ENCODE data around the gene FOXL3.
"Not testable (repeated sequence)": the region's sequence is repeated elsewhere in the genome, so short reads cannot be mapped to it uniquely, and the experiment has no call there.

The FOXL3 gene
- total RNA-seq: 0 reads per million in 3 donors

DNA sequence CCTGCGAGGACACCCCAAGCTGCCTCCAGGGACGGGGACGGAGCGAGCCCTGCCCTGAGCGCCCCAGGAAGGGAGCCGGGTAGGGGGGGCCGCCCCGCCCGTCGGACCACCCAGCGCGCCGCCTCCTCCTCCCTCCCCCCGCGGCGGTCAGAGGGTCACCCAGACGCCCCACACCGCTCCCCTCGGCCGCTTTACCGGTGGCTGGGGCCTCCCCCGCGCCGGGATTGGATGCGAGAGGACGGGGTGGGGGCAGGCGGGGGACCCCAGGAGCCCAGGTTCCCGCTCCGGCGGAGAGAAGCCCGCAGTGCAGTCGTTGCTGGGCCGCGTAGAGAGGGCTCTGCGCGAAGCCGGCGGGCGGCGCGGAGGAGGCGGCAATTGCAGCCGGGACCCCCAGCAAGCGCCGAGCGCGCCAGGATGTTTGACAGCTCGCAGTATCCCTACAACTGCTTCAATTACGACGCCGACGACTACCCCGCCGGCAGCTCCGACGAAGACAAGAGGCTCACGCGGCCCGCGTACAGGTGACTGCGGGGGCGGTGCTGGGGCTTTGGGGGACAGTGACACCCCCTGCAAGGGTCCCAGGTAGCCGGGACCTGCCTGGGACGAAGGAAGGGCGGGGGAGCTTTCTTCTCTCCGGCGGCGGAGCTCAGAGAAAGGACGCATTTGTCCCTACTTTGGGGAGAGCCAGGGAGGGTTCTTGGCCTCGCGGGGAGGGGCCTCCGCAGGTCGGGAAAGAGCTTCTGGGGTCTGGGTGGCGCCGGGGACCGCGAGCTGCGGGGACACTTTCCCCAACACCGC, at the start of gene FOXL3:
FOXL3 (plus strand) TSS at position 415 of the 798 bp plus-strand sequence; CDS start at position 415, 0 bp downstream.
- Histone ChIP-seq H3K4me3 (ENCODE audit: insufficient read depth, low read depth, low read length, poor library complexity, severe bottlenecking) (no peak within 1 kb of the TSS), H3K27me3 (replicated peaks; ENCODE audit: control insufficient read depth, insufficient read depth, low read length, poor library complexity, severe bottlenecking) (peaks cover 15% of the 10 kb centered on the region), H3K4me1 (ENCODE audit: control insufficient read depth, insufficient read depth, low read length, poor library complexity, severe bottlenecking) (no peaks in the 10 kb centered on the region), H3K36me3 (ENCODE audit: control insufficient read depth, insufficient read depth, low read length) (no peaks in the 10 kb centered on the region), H3K27ac (ENCODE audit: insufficient read depth, low read length, poor library complexity, severe bottlenecking) (no peak within 1 kb of the TSS), H3K9me3 (ENCODE audit: control insufficient read depth, low read length) (no peaks in the 10 kb centered on the region)
- no peak for DNase-seq

DNA sequence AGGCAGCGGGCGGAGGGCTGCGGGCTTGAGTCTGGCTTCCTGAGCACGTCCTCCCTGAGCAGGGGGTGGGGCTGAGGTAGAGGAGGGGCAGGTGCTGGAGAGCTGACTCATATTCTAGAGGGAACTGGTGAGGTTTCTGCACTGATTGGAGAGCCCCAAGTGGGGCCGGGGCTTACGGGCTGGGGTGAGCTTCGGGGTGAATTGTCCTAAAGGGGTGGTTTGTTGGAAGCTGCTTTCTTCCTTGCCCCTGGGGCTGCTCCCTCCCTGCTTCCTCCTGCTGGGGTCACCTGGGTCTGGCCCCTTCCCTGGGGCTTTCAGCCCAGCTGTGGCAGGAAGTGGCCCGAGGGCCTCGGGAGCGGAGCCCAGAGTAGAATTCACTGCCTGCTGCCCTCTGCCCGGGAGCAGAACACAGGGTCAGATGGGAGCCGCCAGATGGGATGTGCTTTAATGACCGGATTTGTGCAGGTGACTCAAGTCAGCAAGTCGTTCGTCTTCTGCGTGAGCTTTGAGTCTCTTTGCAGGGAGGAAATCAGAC, 49.0 kb upstream of the FOXL3 start:
- no peak overlapping the region for H3K4me3 ChIP-seq (ENCODE audit: insufficient read depth, low read depth, low read length, poor library complexity, severe bottlenecking)
- H3K4me1 ChIP-seq (ENCODE audit: control insufficient read depth, insufficient read depth, low read length, poor library complexity, severe bottlenecking): no peaks in the 10 kb centered on the region
- H3K36me3 ChIP-seq (ENCODE audit: control insufficient read depth, insufficient read depth, low read length): no peaks in the 10 kb centered on the region
- no peak overlapping the region for H3K27ac ChIP-seq (ENCODE audit: insufficient read depth, low read length, poor library complexity, severe bottlenecking)
- H3K27me3 ChIP-seq (replicated peaks; ENCODE audit: control insufficient read depth, insufficient read depth, low read length, poor library complexity, severe bottlenecking): no peaks in the 10 kb centered on the region
- H3K9me3 ChIP-seq (ENCODE audit: control insufficient read depth, low read length): no peaks in the 10 kb centered on the region
- DNase-seq: no peak

DNA sequence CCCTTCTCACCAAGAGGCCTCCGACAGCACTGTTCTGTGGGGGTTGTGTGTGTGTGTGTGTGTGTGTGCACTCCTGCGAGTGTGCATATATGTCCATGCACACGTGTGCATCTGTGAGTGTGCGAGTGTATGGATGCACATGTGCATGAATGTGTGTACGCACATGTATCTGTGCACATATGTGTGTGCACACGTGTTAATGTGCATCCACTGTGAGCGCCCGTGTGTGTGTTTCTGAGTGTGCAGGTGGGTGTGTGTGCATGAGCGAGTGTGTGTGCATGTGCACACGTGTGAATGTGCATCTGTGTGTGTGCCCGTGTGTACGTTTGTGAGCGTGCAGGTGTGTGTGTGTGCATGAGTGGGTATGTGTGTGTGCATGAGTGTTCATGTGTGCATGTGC, 48.5 kb upstream of the FOXL3 start:
- Histone ChIP-seq H3K9me3 (ENCODE audit: control insufficient read depth, low read length) (no peaks in the 10 kb centered on the region), H3K36me3 (ENCODE audit: control insufficient read depth, insufficient read depth, low read length) (no peaks in the 10 kb centered on the region), H3K4me3 (ENCODE audit: insufficient read depth, low read depth, low read length, poor library complexity, severe bottlenecking) (no peak overlapping the region), H3K4me1 (ENCODE audit: control insufficient read depth, insufficient read depth, low read length, poor library complexity, severe bottlenecking) (no peaks in the 10 kb centered on the region), H3K27ac (ENCODE audit: insufficient read depth, low read length, poor library complexity, severe bottlenecking) (no peak overlapping the region), H3K27me3 (replicated peaks; ENCODE audit: control insufficient read depth, insufficient read depth, low read length, poor library complexity, severe bottlenecking) (no peaks in the 10 kb centered on the region)
- DNase-seq: no peak

DNA sequence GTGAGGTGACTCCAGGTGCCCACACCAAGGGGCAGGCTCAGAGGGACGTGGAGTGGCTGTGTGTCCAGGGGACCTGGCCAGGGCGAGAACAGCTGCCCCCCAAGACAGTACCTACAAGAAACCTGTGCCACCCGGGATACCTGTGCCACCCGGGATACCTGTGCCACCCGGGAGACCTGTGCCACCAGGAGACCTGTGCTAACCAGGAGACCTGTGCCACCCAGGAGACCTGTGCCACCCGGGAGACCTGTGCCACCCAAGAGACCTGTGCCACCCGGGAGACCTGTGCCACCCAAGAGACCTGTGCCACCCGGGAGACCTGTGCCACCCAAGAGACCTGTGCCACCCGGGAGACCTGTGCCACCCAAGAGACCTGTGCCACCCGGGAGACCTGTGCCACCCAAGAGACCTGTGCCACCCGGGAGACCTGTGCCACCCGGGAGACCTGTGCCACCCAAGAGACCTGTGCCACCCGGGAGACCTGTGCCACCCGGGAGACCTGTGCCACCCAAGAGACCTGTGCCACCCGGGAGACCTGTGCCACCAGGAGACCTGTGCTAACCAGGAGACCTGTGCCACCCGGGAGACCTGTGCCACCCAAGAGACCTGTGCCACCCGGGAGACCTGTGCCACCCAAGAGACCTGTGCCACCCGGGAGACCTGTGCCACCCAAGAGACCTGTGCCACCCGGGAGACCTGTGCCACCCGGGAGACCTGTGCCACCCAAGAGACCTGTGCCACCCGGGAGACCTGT, 47.0 kb upstream of the FOXL3 start:
- H3K4me1 ChIP-seq (ENCODE audit: control insufficient read depth, insufficient read depth, low read length, poor library complexity, severe bottlenecking); H3K36me3 ChIP-seq (ENCODE audit: control insufficient read depth, insufficient read depth, low read length); H3K27ac ChIP-seq (ENCODE audit: insufficient read depth, low read length, poor library complexity, severe bottlenecking); H3K4me3 ChIP-seq (ENCODE audit: insufficient read depth, low read depth, low read length, poor library complexity, severe bottlenecking); H3K9me3 ChIP-seq (ENCODE audit: control insufficient read depth, low read length); DNase-seq; H3K27me3 ChIP-seq (replicated peaks; ENCODE audit: control insufficient read depth, insufficient read depth, low read length, poor library complexity, severe bottlenecking): not testable (repeated sequence)

DNA sequence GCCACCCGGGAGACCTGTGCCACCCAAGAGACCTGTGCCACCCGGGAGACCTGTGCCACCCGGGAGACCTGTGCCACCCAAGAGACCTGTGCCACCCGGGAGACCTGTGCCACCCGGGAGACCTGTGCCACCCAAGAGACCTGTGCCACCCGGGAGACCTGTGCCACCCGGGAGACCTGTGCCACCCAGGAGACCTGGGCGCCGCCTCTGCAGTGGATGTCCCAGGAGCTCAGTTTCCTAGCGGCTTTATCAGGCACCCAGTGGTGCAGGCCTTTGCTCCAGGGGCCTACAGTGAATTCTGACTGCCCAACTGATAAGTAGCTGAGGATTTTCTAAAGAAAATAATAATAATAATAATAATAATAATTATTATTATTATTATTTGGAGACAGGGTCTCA, 46.4 kb upstream of the FOXL3 start:
- not testable (repeated sequence) for H3K27ac ChIP-seq (ENCODE audit: insufficient read depth, low read length, poor library complexity, severe bottlenecking); DNase-seq; H3K4me3 ChIP-seq (ENCODE audit: insufficient read depth, low read depth, low read length, poor library complexity, severe bottlenecking); H3K27me3 ChIP-seq (replicated peaks; ENCODE audit: control insufficient read depth, insufficient read depth, low read length, poor library complexity, severe bottlenecking); H3K9me3 ChIP-seq (ENCODE audit: control insufficient read depth, low read length); H3K36me3 ChIP-seq (ENCODE audit: control insufficient read depth, insufficient read depth, low read length); H3K4me1 ChIP-seq (ENCODE audit: control insufficient read depth, insufficient read depth, low read length, poor library complexity, severe bottlenecking)

DNA sequence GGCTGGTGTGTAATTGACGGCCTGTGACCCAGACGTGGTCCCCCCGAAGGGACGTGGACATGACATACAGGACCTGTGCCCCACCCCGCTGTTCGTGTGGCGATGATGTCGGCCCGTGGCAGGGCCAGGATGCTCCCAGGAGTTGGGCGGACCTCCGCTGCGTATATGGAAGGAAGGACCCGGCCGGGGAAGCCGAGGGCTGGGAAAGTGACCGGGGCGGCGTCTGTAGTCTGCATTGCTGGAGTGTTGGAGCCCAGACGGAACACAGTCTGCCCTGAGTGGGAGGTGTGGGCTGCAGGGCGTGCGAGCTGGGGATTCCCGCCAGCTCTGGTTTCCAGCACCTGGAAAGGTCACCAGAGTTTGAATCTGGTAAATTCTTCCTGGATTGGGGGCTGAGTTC, 45.0 kb upstream of the FOXL3 start:
- Histone ChIP-seq H3K4me1 (ENCODE audit: control insufficient read depth, insufficient read depth, low read length, poor library complexity, severe bottlenecking) (no peaks in the 10 kb centered on the region), H3K9me3 (ENCODE audit: control insufficient read depth, low read length) (no peaks in the 10 kb centered on the region), H3K27ac (ENCODE audit: insufficient read depth, low read length, poor library complexity, severe bottlenecking) (no peak overlapping the region), H3K27me3 (replicated peaks; ENCODE audit: control insufficient read depth, insufficient read depth, low read length, poor library complexity, severe bottlenecking) (no peaks in the 10 kb centered on the region), H3K36me3 (ENCODE audit: control insufficient read depth, insufficient read depth, low read length) (no peaks in the 10 kb centered on the region), H3K4me3 (ENCODE audit: insufficient read depth, low read depth, low read length, poor library complexity, severe bottlenecking) (no peak overlapping the region)
- DNase-seq: no peak

DNA sequence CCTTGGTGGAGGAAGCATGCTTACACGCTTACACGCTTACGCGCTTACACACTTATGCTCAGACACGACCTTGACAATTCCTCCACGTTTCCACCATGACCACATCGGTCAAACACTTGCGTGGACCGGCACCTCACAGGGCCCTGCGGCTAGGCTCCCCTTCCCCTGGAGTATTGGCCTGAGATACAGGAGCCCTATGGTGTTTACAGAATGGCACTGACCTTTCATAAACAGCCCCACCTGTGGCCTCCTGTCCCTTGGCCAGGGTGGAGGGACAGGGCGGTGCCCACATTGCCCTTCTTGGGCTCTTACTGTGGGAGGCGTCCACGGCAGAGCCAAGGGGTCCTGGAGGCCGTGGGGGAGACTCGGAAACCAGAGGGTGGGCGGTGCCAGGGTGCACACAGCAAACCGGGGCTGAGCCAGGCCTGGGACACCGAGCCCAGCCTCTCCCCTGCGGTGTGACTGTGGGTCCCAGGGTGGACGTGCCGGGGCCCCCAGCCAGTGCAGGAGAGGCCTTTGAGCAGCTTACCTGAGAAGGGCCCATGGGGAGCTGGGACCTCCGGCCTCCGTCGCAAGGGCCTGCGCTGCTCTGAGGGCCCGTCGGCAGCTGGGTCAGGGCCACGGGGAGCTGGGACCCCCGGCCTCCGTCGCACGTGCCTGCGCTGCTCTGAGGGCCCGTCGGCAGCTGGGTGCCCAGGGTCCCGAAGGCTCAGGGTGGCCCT, 44.2 kb upstream of the FOXL3 start:
- H3K4me1 ChIP-seq (ENCODE audit: control insufficient read depth, insufficient read depth, low read length, poor library complexity, severe bottlenecking): no peaks in the 10 kb centered on the region
- no peaks in the 10 kb centered on the region for H3K9me3 ChIP-seq (ENCODE audit: control insufficient read depth, low read length)
- H3K36me3 ChIP-seq (ENCODE audit: control insufficient read depth, insufficient read depth, low read length): no peaks in the 10 kb centered on the region
- no peak overlapping the region for H3K27ac ChIP-seq (ENCODE audit: insufficient read depth, low read length, poor library complexity, severe bottlenecking)
- H3K27me3 ChIP-seq (replicated peaks; ENCODE audit: control insufficient read depth, insufficient read depth, low read length, poor library complexity, severe bottlenecking): no peaks in the 10 kb centered on the region
- no peak for DNase-seq
- no peak overlapping the region for H3K4me3 ChIP-seq (ENCODE audit: insufficient read depth, low read depth, low read length, poor library complexity, severe bottlenecking)

DNA sequence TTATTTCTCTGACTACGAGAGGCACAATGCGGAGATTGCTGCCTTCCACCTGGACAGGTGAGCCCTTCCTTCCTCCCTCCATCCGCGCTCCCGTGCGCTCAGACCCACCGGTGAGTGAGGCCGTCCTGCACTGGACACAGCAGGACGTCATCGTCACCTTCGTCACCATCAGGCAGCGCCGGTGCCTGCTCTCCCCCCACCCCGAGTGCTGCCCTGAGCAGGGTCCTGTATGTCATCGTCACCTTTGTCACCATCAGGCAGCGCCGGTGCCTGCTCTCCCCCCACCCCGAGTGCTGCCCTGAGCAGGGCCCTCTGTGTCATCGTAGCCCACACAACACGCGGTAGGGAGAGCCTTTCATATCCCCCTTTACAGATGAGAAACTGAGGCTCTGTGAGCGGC, 43.5 kb upstream of the FOXL3 start:
- DNase-seq: no peak
- Histone ChIP-seq H3K27me3 (replicated peaks; ENCODE audit: control insufficient read depth, insufficient read depth, low read length, poor library complexity, severe bottlenecking) (no peaks in the 10 kb centered on the region), H3K9me3 (ENCODE audit: control insufficient read depth, low read length) (no peaks in the 10 kb centered on the region), H3K4me1 (ENCODE audit: control insufficient read depth, insufficient read depth, low read length, poor library complexity, severe bottlenecking) (no peaks in the 10 kb centered on the region), H3K4me3 (ENCODE audit: insufficient read depth, low read depth, low read length, poor library complexity, severe bottlenecking) (no peak overlapping the region), H3K36me3 (ENCODE audit: control insufficient read depth, insufficient read depth, low read length) (no peaks in the 10 kb centered on the region), H3K27ac (ENCODE audit: insufficient read depth, low read length, poor library complexity, severe bottlenecking) (no peak overlapping the region)

DNA sequence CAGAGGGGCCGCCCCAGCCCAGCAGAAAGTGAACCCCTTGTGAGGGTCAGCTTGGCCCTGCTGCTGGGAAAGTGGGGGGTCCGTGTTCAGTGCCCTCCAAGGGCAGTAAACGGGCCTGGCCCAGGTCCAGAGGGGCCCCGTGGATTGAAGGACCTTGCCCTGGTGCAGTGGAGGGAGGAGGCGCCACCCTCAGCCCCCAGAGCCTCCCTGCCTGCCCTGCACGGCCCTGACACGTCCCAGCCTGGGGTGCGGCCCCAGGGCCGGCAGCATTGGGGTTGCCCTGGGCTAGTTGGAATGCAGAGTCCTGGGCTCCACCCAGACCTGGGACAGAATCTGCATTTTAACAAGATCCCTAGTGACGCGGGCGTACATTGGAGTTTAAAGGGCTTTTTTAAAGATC, 42.8 kb upstream of the FOXL3 start:
- Histone ChIP-seq H3K9me3 (ENCODE audit: control insufficient read depth, low read length) (no peaks in the 10 kb centered on the region), H3K4me3 (ENCODE audit: insufficient read depth, low read depth, low read length, poor library complexity, severe bottlenecking) (no peak overlapping the region), H3K4me1 (ENCODE audit: control insufficient read depth, insufficient read depth, low read length, poor library complexity, severe bottlenecking) (no peaks in the 10 kb centered on the region), H3K27ac (ENCODE audit: insufficient read depth, low read length, poor library complexity, severe bottlenecking) (no peak overlapping the region), H3K27me3 (replicated peaks; ENCODE audit: control insufficient read depth, insufficient read depth, low read length, poor library complexity, severe bottlenecking) (no peaks in the 10 kb centered on the region), H3K36me3 (ENCODE audit: control insufficient read depth, insufficient read depth, low read length) (no peaks in the 10 kb centered on the region)
- no peak for DNase-seq

Data from effector memory CD4-positive, alpha-beta T cell (primary cell).